ENCODE results near the gene SPSB3. TPM values are rescaled to one million over a fixed set of nuclear protein-coding genes. Genes with fewer than 3 reads are reported as not detected.

SPSB3 gene
- total RNA-seq, 1 experiment from 2014 or later = 15.6 TPM

- DNase-seq (ENCODE audit: low read depth) = no peak
Observed at GRCh38 chr16:1775006-1775845, 7.1 kb downstream of the SPSB3 start.

- no peak for DNase-seq (ENCODE audit: low read depth)
Observed at GRCh38 chr16:1774448-1774780, 8.0 kb downstream of the SPSB3 start.

- DNase-seq (ENCODE audit: low read depth) = peak; percentile 75
Observed at GRCh38 chr16:1773703-1774447, 8.5 kb downstream of the SPSB3 start.

DNA sequence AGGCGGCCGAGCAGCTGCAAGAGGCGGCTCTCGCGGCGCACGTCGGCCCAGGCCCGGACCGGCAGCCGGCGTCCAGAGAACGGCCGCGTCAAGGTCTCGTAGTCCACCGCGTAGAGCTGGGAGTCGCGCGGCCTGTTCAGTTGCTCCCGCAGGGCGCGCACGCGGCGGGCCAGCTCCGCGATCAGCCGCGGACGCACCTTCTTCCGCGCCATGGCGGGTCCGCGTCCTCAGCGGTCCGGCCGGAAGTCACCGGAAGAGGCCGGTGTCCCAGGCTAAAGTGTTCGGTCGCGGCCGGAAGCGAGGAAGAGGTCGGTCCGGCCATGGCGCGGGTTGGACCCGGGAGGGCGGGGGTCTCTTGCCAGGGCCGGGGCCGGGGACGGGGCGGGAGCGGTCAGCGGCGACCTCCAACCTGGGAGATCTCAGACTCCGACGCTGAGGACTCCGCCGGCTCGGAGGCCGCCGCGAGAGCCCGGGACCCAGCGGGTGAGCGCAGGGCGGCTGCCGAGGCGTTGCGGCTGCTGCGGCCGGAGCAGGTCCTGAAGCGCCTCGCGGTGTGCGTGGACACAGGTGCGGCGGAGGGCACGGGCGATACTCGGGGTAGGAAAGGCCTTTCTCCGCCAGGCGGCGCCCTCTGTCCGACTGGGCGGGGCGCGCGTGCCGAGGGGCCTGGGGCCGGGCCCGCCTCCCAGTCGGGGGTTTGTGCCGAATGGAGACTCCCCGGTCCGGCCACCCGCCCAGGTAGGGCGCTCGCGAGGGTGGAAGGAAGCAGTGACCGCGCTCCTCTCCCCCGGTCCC lies 9.3 kb downstream of the SPSB3 start, which contains the start of gene MRPS34:
TSS of gene MRPS34 (minus strand) at position 227 of the 795 bp plus-strand sequence. CDS start at position 212, 15 bp downstream.
- DNase-seq (ENCODE audit: low read depth) = peak; percentile 78

- peak; percentile 28 for DNase-seq (ENCODE audit: low read depth)
Observed at GRCh38 chr16:1772362-1772907, 9.9 kb downstream of the SPSB3 start, which contains the start of gene EME2. Gene EME2 (plus strand): TSS chr16:1772810. CDS start chr16:1773228, 418 bp downstream.

- DNase-seq (ENCODE audit: low read depth) = no peak
Observed at GRCh38 chr16:1771864-1772361, 10.5 kb downstream of the SPSB3 start.

DNA sequence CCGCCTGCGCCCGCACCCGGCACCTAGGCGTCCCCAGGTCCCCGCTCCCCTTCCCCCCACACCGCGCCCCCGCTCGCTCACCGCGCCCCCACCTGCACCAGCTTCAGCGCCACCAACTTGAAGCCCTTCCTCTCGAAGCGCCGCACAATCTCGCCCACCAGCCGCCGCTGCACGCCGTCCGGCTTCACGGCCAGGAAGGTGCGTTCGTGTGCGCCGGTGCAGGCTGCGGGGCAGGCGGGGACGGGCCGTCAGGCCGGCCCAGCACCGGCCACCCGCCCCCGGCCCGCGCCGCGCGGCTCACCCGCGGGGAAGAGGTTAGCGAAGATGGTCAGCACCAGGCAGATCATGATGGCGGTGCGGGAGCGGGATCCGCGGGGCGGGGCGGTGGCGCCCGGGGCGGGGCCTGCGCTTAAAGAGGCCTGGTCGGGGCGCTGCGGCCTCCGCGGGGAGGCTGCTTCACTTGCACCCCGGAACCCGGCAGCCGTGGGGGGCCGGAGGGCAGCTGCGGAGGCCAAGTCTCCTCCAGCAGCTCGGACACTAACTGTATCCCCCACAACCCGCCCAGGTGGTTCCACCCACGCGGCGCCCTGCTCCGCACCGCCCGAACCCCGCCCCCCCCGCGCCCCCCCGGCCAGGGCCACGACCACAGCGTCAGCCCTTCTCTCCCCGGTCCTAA lies 11.0 kb downstream of the SPSB3 start, which contains the start of gene NME3:
TSS of gene NME3 (minus strand) at position 356 of the 676 bp plus-strand sequence. CDS start at position 347, 9 bp downstream.
- peak; percentile 61 for DNase-seq (ENCODE audit: low read depth)

DNA sequence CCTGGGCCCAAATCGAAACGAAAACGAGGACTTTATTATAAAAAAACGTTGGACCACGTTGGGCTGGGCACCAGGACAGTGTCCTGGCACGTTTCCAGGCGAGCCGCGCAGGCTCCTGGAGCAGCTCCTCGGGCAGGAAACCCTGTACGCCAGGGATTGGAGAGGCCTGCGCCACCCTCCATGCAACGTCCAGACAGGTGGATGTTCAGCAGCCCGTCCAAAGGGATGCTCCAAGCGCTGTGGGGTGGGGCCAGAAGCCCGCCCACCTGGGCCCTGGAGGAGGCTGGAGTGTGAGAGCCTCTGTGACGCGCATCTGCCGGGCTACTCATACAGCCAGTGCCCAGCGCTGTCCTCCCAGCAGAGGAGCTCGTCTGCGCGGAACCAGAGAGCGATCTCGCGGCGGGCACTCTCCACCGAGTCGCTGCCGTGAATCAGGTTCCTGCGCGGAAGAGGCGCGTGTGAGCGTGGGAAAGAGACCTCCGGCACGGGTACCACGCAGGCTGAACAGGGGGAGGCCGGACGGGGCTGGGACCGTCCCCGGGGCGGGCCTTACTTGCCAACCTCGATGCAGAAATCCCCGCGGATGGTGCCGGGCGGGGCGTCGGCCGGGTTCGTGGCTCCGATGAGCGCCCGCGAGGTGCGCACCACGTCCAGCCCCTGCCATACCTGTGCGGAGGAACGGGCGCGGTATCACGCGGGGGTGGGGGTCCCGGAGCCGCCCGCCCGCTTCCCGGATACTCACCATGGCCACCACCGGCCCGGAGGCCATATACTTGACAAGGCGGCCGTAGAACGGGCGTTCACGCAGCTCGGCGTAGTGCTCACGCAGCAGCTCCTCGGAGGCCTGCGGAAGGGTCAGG lies 11.8 kb downstream of the SPSB3 start:
- no peak for DNase-seq (ENCODE audit: low read depth)

- no peak for DNase-seq (ENCODE audit: low read depth)
Observed at GRCh38 chr16:1769402-1770300, 12.7 kb downstream of the SPSB3 start.

- no peak for DNase-seq (ENCODE audit: low read depth)
Observed at GRCh38 chr16:1768767-1769401, 13.5 kb downstream of the SPSB3 start.

DNA sequence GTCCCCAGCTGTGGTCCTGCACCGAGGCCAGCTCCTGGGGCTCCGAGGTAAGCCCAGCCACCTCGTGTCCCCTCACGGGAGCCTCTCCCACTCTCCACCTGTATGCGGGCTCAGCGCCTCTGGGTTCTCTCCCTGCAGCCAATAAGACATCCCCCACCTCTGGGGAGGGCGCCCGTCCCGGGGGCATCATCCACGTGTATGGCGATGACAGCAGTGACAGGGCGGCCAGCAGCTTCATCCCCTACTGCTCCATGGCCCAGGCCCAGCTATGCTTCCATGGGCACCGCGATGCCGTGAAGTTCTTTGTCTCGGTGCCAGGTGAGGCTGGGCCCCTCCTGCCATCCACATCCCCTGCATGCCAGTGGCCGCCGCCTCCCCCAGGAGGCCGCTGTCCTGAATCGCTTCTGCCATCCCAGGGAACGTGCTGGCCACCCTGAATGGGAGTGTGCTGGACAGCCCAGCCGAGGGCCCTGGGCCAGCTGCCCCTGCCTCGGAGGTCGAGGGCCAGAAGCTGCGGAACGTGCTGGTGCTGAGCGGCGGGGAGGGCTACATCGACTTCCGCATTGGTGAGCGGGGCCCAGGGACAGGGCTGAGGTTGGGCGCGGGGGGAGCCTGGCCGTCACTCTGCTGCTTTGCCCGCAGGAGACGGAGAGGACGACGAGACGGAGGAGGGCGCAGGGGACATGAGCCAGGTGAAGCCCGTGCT lies 14.2 kb downstream of the SPSB3 start:
- no peak for DNase-seq (ENCODE audit: low read depth)

DNA sequence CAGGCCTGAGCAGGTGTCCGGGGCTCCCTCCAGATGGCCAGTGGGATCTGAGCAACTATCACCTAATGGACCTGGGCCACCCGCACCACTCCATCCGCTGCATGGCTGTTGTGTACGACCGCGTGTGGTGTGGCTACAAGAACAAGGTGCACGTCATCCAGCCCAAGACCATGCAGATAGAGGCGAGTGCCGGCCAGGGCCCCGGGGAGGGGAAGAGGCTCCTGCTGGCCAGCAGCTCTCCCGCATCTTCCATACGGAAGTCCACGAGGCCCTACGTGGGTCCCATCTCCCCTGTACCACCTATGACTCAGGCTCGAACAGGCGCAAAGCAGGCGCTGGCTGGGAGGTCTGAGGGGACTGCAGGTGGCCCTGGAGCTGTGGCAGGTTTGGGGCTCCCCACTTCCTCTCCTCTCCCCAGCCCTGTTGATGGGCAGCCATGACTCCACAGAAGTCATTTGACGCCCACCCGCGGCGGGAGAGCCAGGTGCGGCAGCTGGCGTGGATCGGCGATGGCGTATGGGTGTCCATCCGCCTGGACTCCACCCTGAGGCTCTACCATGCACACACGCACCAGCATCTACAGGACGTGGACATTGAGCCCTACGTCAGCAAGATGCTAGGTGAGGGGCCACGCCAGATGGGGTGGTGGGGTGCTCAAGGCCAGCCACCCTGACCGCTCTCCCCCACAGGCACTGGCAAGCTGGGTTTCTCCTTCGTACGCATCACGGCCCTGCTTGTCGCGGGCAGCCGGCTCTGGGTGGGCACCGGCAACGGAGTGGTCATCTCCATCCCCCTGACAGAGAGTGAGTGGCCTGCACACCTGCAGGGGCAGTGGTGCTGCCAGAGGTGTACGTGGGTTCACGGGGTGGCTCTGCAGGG lies 15.0 kb downstream of the SPSB3 start:
- no peak for DNase-seq (ENCODE audit: low read depth)

DNA sequence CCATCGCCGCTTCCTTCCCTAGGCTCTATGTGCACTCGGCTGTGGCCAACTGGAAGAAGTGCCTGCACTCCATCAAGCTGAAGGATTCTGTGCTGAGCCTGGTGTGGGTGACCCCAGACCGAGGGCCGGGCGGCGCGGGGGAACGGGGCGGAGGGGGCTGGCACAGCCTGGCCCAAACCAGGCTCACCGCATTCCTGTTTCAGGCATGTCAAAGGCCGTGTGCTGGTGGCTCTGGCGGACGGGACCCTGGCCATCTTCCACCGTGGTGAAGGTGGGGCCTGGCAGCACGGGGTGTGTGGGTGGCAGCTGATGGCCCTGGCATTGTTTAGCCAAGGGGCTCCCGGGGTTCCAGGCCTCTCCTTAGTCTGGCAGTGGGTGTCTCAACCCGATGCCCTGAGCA lies 15.7 kb downstream of the SPSB3 start:
- no peak for DNase-seq (ENCODE audit: low read depth)

DNA sequence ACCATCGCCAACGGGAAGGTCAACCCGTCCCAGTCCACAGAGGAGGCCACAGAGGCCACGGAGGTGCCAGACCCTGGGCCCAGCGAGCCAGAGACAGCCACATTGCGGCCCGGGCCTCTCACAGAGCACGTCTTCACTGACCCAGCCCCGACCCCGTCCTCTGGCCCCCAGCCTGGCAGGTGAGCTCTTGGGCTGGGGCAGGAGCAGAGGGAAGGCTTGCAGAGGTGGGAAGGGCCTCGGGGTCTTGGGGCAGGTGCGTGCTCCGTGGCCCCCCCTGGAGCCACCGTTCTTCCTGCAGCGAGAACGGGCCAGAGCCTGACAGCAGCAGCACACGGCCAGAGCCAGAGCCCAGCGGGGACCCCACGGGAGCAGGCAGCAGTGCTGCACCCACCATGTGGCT lies 16.1 kb downstream of the SPSB3 start:
- no peak for DNase-seq (ENCODE audit: low read depth)

DNA sequence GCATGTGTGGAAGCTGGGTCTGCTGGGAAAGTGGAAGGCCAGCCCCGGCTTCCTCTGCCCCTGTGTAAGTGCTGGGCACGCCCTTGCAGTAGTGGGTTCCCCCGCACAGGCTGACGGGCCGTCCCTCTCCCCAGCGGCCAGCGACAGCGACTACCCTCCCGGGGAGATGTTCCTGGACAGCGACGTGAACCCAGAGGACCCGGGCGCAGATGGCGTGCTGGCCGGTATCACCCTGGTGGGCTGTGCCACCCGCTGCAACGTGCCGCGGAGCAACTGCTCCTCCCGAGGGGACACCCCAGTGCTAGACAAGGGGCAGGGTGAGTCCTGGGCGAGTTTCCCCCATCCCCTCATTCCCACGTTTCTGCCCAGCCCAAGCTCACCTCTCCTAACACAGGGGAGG lies 16.5 kb downstream of the SPSB3 start:
- no peak for DNase-seq (ENCODE audit: low read depth)

DNA sequence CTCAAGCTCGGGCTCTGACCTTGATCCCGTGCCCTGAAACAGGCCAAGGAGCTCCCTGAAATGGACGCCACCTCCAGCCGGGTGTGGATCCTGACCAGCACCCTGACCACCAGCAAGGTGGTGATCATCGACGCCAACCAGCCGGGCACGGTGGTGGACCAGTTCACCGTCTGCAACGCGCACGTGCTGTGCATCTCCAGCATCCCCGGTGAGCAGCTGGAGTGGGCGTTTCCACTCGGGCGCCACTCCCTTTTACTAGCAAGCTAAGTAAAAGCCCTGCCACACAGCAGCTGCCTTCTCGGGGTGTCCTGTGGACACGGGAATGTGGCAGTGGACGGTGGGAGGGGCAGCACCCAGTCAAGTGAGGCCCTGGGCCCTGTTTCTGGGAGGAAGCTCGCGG lies 17.4 kb downstream of the SPSB3 start:
- no peak for DNase-seq (ENCODE audit: low read depth)

Data from RPMI7951 (cell line).